HG03575 (cell line): ENCODE results near the gene SLC28A1.

Source experiments
- ATAC-seq: cut with Tn5 transposase; IDR thresholded peaks from one replicate; pipeline ENCODE4 v1.9.1; 2021; ENCODE audit not compliant: unreplicated experiment, insufficient number of reproducible peaks, low FRiP score; ENCODE audit errors: extremely low read depth

SLC28A1 gene

DNA sequence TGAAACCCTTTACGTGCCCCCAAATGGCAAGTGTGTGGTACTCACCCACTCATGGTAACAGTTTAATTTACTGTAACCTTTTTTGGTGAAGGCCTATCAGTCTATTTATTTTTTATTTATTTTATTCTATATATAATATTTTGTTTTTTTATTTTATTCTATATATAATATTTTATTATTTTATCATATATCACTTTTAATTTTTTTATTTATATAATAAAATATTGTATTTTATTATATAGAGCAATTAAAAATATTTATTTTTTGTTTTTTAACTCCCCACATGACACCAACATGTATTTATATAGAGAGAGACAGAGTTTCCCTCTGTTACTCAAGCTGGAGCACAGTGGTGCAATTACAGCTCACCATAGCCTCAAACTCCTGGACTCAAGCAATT lies 41.4 kb downstream of the SLC28A1 start:
- ATAC-seq = no peak

- ATAC-seq = no peak
Measured at GRCh38 chr15:84926491-84927230, 42.2 kb downstream of the SLC28A1 start.

- no peak for ATAC-seq
Measured at GRCh38 chr15:84928843-84929168, 44.3 kb downstream of the SLC28A1 start.

GRCh38 chr15:84929795-84930603 lies 45.5 kb downstream of the SLC28A1 start:
- no peak for ATAC-seq

DNA sequence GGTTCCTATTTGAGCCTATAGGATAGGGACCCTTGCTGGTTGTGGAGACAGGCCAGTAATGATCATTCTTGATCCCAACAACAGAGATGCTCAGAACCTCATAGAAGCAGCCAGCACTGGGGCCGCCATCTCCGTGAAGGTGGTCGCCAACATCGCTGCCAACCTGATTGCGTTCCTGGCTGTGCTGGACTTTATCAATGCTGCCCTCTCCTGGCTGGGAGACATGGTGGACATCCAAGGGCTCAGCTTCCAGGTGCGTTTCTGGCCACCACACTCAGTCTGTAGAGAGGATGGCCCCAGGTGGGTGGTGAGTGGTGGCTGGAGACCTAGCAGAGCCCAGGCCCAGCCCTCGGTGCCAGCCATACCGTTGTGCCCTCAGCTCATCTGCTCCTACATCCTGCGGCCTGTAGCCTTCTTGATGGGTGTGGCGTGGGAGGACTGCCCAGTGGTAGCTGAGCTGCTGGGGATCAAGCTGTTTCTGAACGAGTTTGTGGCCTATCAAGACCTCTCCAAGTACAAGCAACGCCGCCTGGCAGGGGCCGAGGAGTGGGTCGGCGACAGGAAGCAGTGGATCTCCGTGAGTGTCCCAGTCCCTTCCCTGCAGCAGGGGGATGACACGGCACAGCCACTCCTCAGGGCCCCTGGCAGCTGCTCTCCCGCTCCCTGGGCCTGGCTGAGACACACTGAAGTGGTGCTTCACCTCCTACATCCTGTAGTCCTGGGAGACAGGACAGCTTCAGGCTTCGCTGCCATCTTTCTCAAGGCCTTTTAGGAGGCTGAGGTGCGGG lies 50.7 kb downstream of the SLC28A1 start:
- no peak for ATAC-seq

GRCh38 chr15:84937144-84937543 lies 52.7 kb downstream of the SLC28A1 start:
- no peak for ATAC-seq

DNA sequence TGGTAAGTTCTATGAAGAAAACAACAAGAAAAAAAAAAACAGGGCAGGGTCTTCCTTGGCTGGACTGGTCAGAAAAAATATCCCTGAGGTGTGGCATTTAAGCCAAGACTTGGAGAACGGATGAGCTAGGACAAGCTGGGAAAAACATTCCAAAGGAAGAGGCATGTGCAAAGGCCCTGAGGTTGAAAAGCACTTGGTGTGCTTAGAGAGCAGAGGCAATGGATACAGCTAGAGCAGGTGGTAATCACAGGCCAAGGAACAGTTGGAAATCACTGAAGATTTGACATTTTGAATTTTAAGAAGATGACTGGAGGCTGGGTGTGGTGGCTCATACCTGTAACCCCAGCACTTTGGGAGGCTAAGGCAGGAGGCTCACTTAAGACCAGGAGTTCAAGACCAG lies 54.3 kb downstream of the SLC28A1 start:
- no peak for ATAC-seq

DNA sequence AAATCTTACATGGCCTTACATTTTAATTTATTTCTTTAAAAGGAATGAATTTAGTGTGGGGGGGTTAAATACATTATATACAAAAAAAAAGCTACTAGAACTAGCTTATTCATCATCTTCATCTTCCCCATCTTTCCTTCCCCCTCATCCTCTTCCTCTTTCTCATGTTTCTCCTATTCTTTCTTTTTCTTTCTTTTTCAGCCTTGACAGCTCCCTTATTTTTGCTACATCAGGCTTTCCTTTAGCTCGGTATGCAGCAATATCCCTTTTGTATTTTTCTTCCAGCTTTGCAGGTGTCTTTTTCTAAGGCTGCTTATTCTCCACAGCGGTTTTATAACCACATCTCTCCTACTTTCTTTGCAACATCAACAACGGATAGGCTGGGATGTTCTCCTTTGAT lies 55.9 kb downstream of the SLC28A1 start:
- ATAC-seq = no peak

GRCh38 chr15:84942456-84942855 lies 58.0 kb downstream of the SLC28A1 start:
- ATAC-seq = no peak

DNA sequence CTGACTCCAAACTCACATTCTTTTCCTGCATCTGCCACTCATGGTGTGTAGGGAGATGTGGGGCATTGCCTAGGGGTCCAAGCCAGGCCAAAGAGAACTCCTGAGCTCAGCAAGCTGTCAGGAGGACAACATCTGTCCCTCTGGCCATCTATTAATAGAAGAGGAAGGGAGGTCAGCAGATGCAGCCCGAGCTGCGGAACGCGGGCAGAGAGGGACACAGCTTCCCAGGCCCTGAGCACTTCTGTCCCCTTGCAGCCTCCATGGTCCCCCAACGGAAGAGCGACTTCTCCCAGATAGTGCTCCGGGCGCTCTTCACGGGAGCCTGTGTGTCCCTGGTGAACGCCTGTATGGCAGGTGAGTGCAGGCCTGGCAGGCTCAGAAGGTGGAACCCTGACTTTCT lies 59.8 kb downstream of the SLC28A1 start:
- ATAC-seq = no peak

DNA sequence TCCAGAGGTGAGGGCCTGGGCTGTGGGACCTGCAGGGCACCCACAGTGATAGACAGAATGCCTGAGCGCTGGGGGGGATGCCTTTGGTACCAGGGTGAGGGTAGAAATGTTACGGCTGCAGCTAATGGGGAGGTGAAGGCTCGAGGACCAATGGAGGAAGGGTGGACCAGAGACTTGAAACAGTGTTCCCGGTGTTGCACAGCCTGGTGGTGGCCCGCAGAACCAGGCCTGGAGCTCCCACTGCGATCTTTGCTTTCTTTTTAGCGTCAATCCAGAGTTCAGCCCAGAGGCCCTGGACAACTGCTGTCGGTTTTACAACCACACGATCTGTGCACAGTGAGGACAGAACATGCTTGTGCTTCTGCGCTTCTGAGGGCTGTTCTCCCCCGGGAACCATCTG lies 60.4 kb downstream of the SLC28A1 start:
- no peak for ATAC-seq

DNA sequence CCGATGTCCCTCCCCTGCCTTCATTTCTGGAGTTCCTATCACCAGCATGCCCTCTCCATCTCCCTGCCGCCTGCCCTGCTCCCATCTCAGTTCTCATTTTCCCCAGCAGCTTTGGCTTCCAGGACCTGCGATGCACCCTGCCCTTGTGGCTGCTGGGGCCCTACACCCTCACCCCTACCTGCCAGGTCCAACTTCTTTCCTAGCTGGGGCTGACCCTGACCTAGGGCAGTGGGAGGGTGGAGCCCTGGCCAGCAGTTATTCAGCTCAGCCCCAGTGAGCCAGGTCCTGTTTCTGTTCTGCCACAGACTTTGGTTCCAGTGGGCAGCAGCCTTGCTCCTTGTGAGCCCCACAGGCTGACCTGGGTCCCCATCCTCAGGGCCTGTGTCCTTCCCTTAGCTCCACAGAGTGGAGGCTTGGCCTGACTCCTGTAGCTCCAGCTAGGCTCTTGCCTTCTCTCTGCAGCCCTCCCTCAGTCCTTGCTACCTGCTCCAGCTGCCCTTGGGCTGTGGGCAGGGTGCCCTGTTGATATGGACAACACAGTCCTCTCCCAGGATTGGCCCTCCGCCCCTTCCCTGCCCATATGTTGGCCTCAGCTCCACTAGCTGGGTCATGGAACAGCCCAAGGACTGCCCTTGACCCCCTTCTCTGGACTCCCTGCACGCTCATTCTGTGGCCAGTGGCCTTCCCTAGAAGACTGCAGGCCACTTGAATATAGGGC lies 62.5 kb downstream of the SLC28A1 start:
- ATAC-seq = no peak

DNA sequence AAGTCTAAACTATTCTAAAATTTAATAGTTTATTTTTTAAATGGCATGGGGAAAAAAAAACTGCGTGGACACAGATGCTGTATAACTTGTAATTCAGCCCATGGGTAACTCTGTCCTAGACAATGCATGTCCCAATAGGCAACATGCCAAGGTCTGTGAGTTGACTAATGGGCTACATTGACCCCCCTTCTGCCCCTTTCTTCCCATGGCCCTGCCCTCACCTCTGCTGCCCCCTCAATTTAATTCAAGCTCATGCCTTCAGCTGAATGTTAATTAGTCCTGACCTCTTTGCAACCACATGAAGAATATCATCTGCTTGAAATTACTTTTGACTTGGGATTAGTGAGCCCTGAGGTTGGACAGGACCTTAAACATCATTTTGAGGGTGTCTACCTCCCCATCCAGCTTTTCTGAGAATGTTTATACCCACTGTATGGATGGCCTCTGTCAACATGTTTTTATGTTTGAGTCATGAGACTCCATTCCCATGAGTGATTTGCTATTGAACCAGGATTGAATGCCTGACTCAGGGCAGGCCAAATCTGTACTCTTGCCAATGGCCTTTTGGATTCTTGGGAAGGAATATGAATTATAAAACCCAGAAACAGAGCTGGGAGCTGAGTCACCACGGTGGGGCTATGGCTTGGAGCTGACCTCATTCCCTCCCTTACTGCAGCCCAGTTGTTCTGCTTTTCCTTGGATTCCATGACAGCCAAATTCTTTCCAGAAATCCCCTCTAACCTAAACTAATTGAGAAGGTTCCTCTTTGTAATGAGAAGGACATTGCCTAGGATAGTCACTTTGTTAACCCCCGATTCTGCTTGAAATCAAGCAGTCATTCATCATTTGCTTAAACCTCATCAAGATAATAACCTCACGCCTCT lies 63.7 kb downstream of the SLC28A1 start:
- no peak for ATAC-seq

DNA sequence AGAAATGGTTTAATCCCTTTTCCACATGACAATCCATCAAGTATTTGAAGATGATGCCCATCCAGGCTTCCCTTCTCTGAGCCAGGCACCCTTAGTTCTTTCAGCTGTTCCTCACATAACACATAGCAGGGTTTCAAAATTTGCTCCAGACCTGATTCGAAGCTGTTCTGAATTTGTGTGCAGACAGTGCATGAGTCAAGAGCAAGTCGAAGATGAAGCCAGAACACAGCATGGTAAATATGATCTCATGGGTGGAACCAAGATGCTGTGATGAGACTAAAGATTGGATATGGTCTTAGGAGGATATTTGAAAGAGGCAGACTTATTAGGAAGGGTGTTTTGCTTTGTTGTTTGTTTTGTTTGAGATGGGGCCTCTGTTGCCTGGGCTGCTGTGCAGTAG lies 64.6 kb downstream of the SLC28A1 start:
- no peak for ATAC-seq

DNA sequence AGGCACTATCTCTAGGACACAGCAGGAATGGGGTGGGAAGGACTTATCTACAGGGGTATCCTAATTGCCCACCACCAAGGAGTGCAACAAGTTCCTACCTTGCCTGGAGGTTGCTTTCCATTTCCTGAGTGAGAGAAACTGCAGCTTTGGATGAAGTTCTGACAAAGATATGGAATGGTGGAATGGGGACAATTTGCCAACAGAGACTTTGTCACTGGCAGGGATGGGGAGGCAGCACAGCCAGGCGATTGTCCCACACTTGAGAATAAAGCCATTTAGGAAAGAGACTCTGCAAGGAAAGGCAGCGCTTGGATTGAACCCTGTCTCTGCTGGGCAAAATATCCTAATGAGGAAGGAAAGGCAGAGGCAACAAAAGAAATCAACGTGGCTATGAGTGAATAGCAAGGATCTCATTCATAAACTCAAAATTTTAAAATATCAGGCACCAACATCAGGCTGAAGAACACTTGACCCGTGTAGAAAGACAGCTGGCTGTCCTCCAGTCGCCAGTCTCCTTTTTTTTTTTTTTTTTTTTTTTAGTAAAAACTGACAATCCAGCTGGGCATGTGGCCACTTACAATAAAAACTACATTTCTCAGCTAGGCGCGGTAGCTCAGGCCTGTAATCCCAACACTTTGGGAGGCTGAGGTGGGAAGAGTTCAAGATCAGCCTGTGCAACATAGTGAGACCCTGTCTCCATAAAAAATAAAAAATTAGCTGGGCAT lies 65.5 kb downstream of the SLC28A1 start:
- no peak for ATAC-seq

GRCh38 chr15:84950570-84951111 lies 66.2 kb downstream of the SLC28A1 start:
- ATAC-seq = no peak

DNA sequence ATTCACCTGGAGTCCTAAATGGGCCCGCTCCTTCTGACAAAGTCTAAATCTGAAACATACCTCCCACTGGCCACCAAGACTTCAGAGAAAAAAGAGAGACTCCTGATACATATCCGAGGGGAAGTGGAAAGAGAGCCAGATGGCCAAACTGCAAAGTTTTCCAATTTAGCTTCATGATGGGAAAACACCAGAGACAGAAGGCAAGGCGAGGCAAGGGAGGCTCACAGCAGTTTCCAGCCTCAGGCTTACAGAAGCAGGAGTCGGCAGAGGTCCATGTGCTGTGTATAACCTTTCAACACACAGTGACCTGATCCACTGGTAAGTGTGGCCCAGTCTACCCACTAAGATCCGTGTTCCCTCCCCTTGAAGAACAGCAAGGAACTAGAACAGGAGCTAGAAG lies 67.3 kb downstream of the SLC28A1 start:
- no peak for ATAC-seq

DNA sequence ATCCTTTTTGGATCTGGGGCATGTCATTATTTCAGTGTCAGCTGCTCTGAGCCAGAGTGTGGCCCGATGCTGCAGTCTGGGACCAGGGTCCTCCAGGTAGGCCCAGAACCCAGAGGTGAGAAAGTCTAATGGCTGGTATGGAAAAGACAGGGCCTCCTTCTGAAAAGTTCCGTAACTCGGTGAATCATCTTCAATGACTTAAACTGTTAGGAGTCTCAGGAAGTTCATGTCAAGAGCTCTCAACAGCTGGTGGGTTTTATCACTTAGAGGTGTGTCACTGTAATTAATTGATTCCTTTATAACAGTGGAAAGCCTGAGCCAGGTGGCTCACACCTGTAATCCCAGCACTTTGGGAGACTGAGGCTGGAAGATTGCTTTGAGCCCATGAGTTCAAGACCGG lies 68.7 kb downstream of the SLC28A1 start:
- no peak for ATAC-seq
